HG03432 (cell line): ENCODE data around the gene EFCAB8.
"Not testable (repeated sequence)": the region's sequence is repeated elsewhere in the genome, so short reads cannot be mapped to it uniquely, and the experiment has no call there.

ENCODE experiments used
- ATAC-seq: cut with Tn5 transposase; IDR thresholded peaks from one replicate; pipeline ENCODE4 v1.9.1; 2021; ENCODE audit warnings: mild to moderate bottlenecking, moderate library complexity; ENCODE audit not compliant: unreplicated experiment

Gene EFCAB8

GRCh38 chr20:32887492-32887891 lies 28.8 kb downstream of the EFCAB8 start:
- no peak for ATAC-seq

- ATAC-seq: no peak
Measured at GRCh38 chr20:32888636-32889035, 29.9 kb downstream of the EFCAB8 start.

GRCh38 chr20:32889281-32889680 lies 30.6 kb downstream of the EFCAB8 start:
- ATAC-seq: no peak

GRCh38 chr20:32891491-32891890 lies 32.8 kb downstream of the EFCAB8 start:
- ATAC-seq: no peak

GRCh38 chr20:32891926-32892660 lies 33.4 kb downstream of the EFCAB8 start:
- ATAC-seq: no peak

- ATAC-seq: no peak
Measured at GRCh38 chr20:32893263-32894025, 34.7 kb downstream of the EFCAB8 start.

- no peak for ATAC-seq
Measured at GRCh38 chr20:32894026-32894483, 35.3 kb downstream of the EFCAB8 start.

GRCh38 chr20:32894711-32895355 lies 36.1 kb downstream of the EFCAB8 start:
- ATAC-seq: no peak

GRCh38 chr20:32896521-32897280 lies 38.0 kb downstream of the EFCAB8 start:
- no peak for ATAC-seq

GRCh38 chr20:32898729-32899128 lies 40.0 kb downstream of the EFCAB8 start:
- no peak for ATAC-seq

GRCh38 chr20:32902456-32903420 lies 44.0 kb downstream of the EFCAB8 start:
- ATAC-seq: no peak

GRCh38 chr20:32903666-32904175 lies 45.0 kb downstream of the EFCAB8 start:
- ATAC-seq: no peak

GRCh38 chr20:32904678-32905077 lies 46.0 kb downstream of the EFCAB8 start:
- ATAC-seq: not testable (repeated sequence)

- no peak for ATAC-seq
Measured at GRCh38 chr20:32906200-32906599, 47.5 kb downstream of the EFCAB8 start.

- no peak for ATAC-seq
Measured at GRCh38 chr20:32906871-32907495, 48.3 kb downstream of the EFCAB8 start.

GRCh38 chr20:32907886-32908285 lies 49.2 kb downstream of the EFCAB8 start:
- ATAC-seq: no peak

- no peak for ATAC-seq
Measured at GRCh38 chr20:32908334-32909292, 49.9 kb downstream of the EFCAB8 start.

- ATAC-seq: no peak
Measured at GRCh38 chr20:32909451-32909850, 50.7 kb downstream of the EFCAB8 start.
